NOMO-1 (cell line): ENCODE data around the gene POLD3.
"Not testable (repeated sequence)": the region's sequence is repeated elsewhere in the genome, so short reads cannot be mapped to it uniquely, and the experiment has no call there.

Experiments
- DNase-seq, 2 experiments: peaks; one replicate each; lab custom pipeline; 2025; ENCODE audit not compliant: unreplicated experiment in 2 of 2; lab: John Stamatoyannopoulos, UW

The POLD3 gene

GRCh38 chr11:74636630-74637184 is 44.3 kb downstream of the POLD3 start:
- DNase-seq: peak in 1 of 2 experiments; percentile 11

- no peak for DNase-seq
These were observed 45.3 kb downstream of the POLD3 start for GRCh38 chr11:74637700-74638099.

GRCh38 chr11:74638869-74639268 is 46.5 kb downstream of the POLD3 start:
- no peak for DNase-seq

GRCh38 chr11:74639533-74639932 is 47.2 kb downstream of the POLD3 start:
- no peak for DNase-seq

- no peak for DNase-seq
These were observed 48.9 kb downstream of the POLD3 start for GRCh38 chr11:74641289-74641688.

GRCh38 chr11:74641905-74642304 is 49.5 kb downstream of the POLD3 start:
- DNase-seq: no peak

GRCh38 chr11:74642912-74643311 is 50.5 kb downstream of the POLD3 start:
- DNase-seq: peak in 1 of 2 experiments; percentile 5

- no peak for DNase-seq
These were observed 51.7 kb downstream of the POLD3 start for GRCh38 chr11:74644081-74644480.

GRCh38 chr11:74646215-74646614 is 53.8 kb downstream of the POLD3 start:
- no peak for DNase-seq

GRCh38 chr11:74646954-74647353 is 54.6 kb downstream of the POLD3 start:
- no peak for DNase-seq

GRCh38 chr11:74647404-74647803 is 55.0 kb downstream of the POLD3 start:
- DNase-seq: no peak

- no peak for DNase-seq
These were observed 55.4 kb downstream of the POLD3 start for GRCh38 chr11:74647831-74648230.

GRCh38 chr11:74648894-74649293 is 56.5 kb downstream of the POLD3 start:
- no peak for DNase-seq

GRCh38 chr11:74650498-74650897 is 58.1 kb downstream of the POLD3 start:
- DNase-seq: no peak

GRCh38 chr11:74654976-74655375 is 62.6 kb downstream of the POLD3 start:
- DNase-seq: no peak

GRCh38 chr11:74659124-74659523 is 66.7 kb downstream of the POLD3 start:
- not testable (repeated sequence) for DNase-seq

GRCh38 chr11:74662487-74663103 is 70.2 kb downstream of the POLD3 start:
- DNase-seq: no peak

GRCh38 chr11:74663315-74663714 is 70.9 kb downstream of the POLD3 start:
- DNase-seq: no peak

GRCh38 chr11:74669211-74670160 is 77.1 kb downstream of the POLD3 start:
- no peak for DNase-seq

- no peak for DNase-seq
These were observed 77.8 kb downstream of the POLD3 start for GRCh38 chr11:74670171-74670570.

- no peak for DNase-seq
These were observed 79.3 kb downstream of the POLD3 start for GRCh38 chr11:74671520-74672196.
